Loucy (cell line): ENCODE data around the gene SH3BP5L.

ENCODE experiments used
- CTCF ChIP-seq: fragments of 200-600 bp; sonication (generic); conservative IDR thresholded peaks from 2 replicates; pipeline ENCODE4 v1.5.1; 2014; ENCODE audit warnings: mild to moderate bottlenecking, antibody characterized with exemption, low read length
- EZH2phosphoT487 ChIP-seq: fragments of 200-600 bp; IDR thresholded peaks from 2 replicates; pipeline ENCODE4 v1.6.1; 2018; ENCODE audit warnings: antibody characterized with exemption, mild to moderate bottlenecking, moderate library complexity, borderline replicate concordance

GRCh38 chr1:248862998-248863881 lies 37.5 kb upstream of the SH3BP5L start:
- TF ChIP-seq CTCF (no peak), EZH2phosphoT487 (no peak)
